Natural killer cell treated with Interleukin-12 subunit alpha and Interleukin-12 subunit beta and Interleukin-15 and Interleukin-18, amount 100 ng/mL, for 72 hours (primary cell): ENCODE measurements around the gene MARK2. TPM values are rescaled to one million over a fixed set of nuclear protein-coding genes. Genes with fewer than 3 reads are reported as not detected.
A peak's percentile ranks its signal among the peaks of the same experiment; 100 is the strongest.
"Not testable (repeated sequence)": the region's sequence is repeated elsewhere in the genome, so short reads cannot be mapped to it uniquely, and the experiment has no call there.

Experiments
- ATAC-seq, 2 donors: fragments of 150-1000 bp; cut with Tn5 transposase in 1 of 2; sonication (Bioruptor Pico), chemical (Tn5 transposase) in 1 of 2; 2 replicates each; pipeline ENCODE4 v1.10.0; 2021
- DNase-seq: peaks from one replicate; pipeline ENCODE4 v3.0.0; 2022; ENCODE audit warnings: low spot score
- H3K27ac Mint-ChIP-seq, 2 donors: 1 replicate in 1 of 2; 2 replicates in 1 of 2; pipeline ENCODE4 v1.8.0; 2022; ENCODE audit warnings: mixed read lengths in 2 of 2, mild to moderate bottlenecking in 1 of 2, moderate library complexity in 1 of 2
- H3K27me3 Mint-ChIP-seq, 2 donors: 1 replicate in 1 of 2; 2 replicates in 1 of 2; pipeline ENCODE4 v1.8.0; 2022; ENCODE audit warnings: mixed read lengths in 2 of 2
- H3K36me3 Mint-ChIP-seq: one replicate; pipeline ENCODE4 v1.8.0; 2022; ENCODE audit warnings: mixed read lengths
- H3K4me1 Mint-ChIP-seq, 2 donors: 1 replicate in 1 of 2; 2 replicates in 1 of 2; pipeline ENCODE4 v1.8.0; 2022; ENCODE audit warnings: low read depth in 2 of 2, mixed read lengths in 2 of 2, mild to moderate bottlenecking in 1 of 2
- H3K4me3 Mint-ChIP-seq: one replicate; pipeline ENCODE4 v1.8.0; 2022; ENCODE audit warnings: mixed read lengths
- H3K9me3 Mint-ChIP-seq: 2 replicates; pipeline ENCODE4 v1.8.0; 2022; ENCODE audit warnings: mixed read lengths
- total RNA-seq, 2 donors: library from RNA; stranded (reverse); gene quantifications; one replicate each; pipeline ENCODE4 v1.2.3, GENCODE V29; 2022

The MARK2 gene
- total RNA-seq, 2 donors from 2014 or later = 54.9 to 68.5 TPM

DNA sequence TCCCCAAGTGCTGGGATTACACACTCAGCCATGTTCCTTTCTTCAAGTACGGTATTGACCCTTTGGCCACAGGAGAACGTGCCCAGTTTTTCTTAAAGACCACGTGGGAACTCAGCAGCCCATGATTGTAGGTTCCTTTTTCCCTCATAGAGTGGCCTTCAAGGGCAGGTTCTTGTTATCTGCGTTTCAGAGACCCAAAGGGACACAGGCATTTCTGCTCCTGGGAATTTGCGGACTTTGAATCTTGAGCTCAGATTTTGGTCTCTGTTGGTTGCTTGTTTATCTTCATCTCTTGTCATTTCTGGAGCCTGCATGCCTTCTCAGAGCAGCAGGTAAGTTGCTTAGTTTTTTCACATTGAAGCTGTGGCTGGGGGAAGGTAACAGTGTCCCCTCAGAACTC lies 12.0 kb downstream of the MARK2 start:
- peak overlapping the region; percentile 86 for H3K4me3 Mint-ChIP-seq
- H3K4me1 Mint-ChIP-seq = peaks cover 47 to 48% of the 10 kb centered on the region in 2 donors
- peaks cover 13% of the 10 kb centered on the region for H3K36me3 Mint-ChIP-seq
- ATAC-seq (no peak), DNase-seq (no peak)
- no peaks in the 10 kb centered on the region for H3K9me3 Mint-ChIP-seq
- no peaks in the 10 kb centered on the region for H3K27me3 Mint-ChIP-seq
- peak overlapping the region; percentile 86 to 88 for H3K27ac Mint-ChIP-seq

DNA sequence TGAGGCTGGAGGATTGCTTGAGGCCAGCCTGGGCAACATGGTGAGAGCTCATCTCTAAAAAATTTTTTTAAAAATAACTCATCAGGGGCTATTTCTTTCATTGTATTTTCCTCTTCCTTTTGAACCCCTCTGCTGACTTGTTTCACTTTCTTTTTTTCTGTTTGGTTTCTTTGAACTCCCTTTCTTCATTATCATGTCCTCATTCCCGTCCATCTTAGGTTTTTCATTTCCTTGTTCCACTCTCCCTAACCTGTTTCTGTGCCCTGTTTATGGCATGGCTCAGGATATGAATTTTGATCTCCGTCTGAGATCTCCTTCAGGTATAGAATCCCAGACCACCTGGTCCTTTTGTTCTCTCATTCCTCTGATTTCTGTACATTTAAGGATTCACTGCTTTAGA lies 12.5 kb downstream of the MARK2 start:
- Mint-ChIP-seq H3K4me3 (peak overlapping the region; percentile 86), H3K27ac (peak overlapping the region; percentile 86 to 88), H3K27me3 (no peaks in the 10 kb centered on the region), H3K36me3 (peaks cover 13% of the 10 kb centered on the region), H3K4me1 (peaks cover 46 to 47% of the 10 kb centered on the region in 2 donors), H3K9me3 (no peaks in the 10 kb centered on the region)
- DNase-seq = no peak
- ATAC-seq = peak; percentile 32 to 48

DNA sequence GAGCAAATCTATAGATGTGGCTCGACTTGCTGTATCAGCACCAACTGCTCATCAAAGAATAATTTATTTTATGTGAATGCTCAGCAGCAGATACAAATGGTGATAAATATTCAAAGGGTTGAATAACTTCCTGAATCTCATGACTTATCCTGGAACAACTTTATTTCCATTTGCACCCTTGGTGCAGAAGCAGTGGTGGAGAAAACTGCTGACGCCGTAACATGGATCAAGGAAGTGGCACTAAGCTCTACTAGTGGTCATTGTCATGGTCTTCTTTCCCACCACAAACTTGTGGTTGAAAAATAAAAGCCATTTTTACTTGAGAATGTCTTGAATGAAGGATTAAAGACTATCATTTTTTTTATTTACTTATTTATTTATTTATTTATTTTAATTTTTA lies 14.6 kb downstream of the MARK2 start:
- DNase-seq (no peak), ATAC-seq (no peak)
- H3K4me3 Mint-ChIP-seq = no peak overlapping the region
- no peaks in the 10 kb centered on the region for H3K9me3 Mint-ChIP-seq
- H3K27me3 Mint-ChIP-seq = no peaks in the 10 kb centered on the region
- peaks cover 13% of the 10 kb centered on the region for H3K36me3 Mint-ChIP-seq
- peaks cover 41 to 46% of the 10 kb centered on the region in 2 donors for H3K4me1 Mint-ChIP-seq
- H3K27ac Mint-ChIP-seq = peak overlapping the region; percentile 86 to 88

DNA sequence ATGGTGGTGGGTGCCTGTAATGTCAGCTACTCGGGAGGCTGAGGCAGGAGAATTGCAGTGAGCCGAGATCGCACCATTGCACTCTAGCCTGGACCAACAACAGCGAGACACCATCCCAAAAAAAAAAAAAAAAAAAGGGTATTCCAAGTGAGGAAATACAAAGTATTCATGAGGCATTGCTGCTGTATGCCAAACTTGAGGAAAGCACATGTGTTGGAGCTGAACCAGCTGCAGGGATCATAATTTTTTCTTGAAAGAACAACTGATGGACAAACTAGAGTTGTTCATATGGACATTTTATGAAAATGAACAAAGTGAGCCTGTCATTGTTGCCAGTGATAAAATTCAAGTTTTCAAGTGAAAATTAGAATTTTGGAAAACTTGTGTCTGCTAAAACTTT lies 15.8 kb downstream of the MARK2 start:
- no peaks in the 10 kb centered on the region for H3K27me3 Mint-ChIP-seq
- no peaks in the 10 kb centered on the region for H3K9me3 Mint-ChIP-seq
- H3K4me3 Mint-ChIP-seq = no peak overlapping the region
- DNase-seq (no peak), ATAC-seq (no peak)
- peaks cover 13% of the 10 kb centered on the region for H3K36me3 Mint-ChIP-seq
- H3K27ac Mint-ChIP-seq = peak overlapping the region; percentile 60 to 74
- peaks cover 41 to 44% of the 10 kb centered on the region in 2 donors for H3K4me1 Mint-ChIP-seq

DNA sequence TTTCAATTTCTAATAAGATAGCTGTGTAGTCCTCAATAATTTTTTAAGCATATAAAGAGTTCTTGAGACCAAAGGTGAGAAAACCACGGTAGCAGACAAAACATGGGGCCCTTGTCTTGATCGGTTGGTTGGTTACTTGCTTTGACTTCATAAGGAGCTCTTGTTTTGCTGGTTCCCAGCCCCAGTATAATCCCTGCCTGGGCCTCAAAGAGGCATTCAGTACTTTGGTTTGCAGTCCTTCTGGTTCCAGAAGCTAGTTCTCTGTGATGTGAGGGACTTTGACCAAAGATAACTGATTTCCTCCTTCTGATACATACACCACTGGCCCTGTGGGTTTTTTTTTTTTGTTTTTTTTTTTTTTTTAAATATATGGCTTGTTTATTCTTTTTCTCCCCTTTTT lies 17.1 kb downstream of the MARK2 start:
- DNase-seq (no peak), ATAC-seq (peak in 1 of 2 donors; percentile 31)
- Mint-ChIP-seq H3K9me3 (no peaks in the 10 kb centered on the region), H3K4me3 (peak overlapping the region; percentile 30), H3K27me3 (no peaks in the 10 kb centered on the region), H3K27ac (peak overlapping the region; percentile 27 to 60), H3K4me1 (peaks cover 34 to 40% of the 10 kb centered on the region in 2 donors), H3K36me3 (peaks cover 7% of the 10 kb centered on the region)

DNA sequence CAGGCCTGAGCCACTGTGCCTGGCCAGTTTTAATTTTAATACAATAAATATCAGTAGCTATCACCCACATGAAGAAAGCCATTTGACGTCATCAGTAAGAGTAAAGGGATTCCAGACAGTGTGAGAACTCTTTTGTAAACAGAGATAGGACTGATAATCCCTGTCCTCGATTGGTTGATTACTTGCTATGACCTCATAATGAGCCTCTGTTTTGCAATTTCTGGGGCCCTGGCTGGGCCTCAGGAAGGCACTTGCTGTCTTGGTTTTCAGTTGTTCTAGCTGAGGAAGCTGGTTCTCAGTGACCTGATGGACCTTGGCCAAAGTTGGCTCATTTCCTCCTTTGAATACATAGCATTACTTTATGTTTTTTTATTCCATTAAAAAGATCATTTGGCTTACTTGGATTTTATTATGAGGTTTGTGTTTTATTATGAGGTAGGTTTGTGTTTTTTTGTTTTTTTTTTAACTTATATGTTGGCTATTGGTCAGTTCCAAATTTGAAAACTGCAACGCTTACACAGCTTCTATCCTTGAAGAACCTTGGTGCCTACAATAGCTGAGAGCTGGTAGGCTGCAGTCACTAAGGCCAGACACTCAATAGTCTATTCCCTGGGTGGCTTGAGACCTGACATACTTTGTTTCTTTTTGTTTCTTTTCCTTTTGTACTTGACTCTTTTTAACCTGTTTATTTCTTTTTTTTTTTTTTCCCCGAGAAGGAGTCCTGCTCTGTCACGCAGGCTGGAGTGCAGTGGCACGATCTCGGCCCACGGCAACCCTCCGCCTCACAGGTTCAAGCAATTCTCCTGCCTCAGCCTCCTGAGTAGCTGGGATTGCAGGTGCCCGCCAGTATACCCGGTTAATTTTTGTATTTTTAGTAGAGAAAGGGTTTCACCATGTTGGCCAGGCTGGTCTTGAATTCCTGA lies 20.0 kb downstream of the MARK2 start:
- DNase-seq (no peak), ATAC-seq (peak; percentile 53 to 62)
- peak overlapping the region; percentile 73 to 80 for H3K27ac Mint-ChIP-seq
- peak overlapping the region; percentile 22 for H3K4me3 Mint-ChIP-seq
- H3K4me1 Mint-ChIP-seq = peaks cover 30 to 39% of the 10 kb centered on the region in 2 donors
- no peaks in the 10 kb centered on the region for H3K9me3 Mint-ChIP-seq
- no peaks in the 10 kb centered on the region for H3K27me3 Mint-ChIP-seq
- H3K36me3 Mint-ChIP-seq = peaks cover 5% of the 10 kb centered on the region

DNA sequence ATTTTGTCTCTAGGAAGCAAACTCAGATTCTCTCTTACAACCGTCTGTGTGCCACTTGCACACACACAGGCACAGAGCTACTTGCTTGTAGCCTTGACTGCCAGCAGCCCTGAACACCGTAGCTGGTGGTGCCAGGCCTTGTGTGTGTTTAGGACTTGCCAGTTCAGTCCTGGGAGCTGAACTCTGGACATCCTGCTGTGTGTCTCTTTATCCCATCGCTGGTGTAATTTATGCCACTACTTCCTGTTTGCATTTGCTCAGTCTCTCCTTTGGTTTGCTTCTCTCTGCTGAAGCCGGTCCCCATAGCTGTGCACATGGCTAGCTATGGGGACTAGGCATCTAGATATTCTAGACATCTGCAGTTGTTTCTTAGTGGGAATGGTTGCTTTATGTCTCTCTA lies 24.0 kb downstream of the MARK2 start:
- no peaks in the 10 kb centered on the region for H3K27me3 Mint-ChIP-seq
- DNase-seq (no peak), ATAC-seq (no peak)
- peaks cover 5% of the 10 kb centered on the region for H3K36me3 Mint-ChIP-seq
- H3K9me3 Mint-ChIP-seq = no peaks in the 10 kb centered on the region
- H3K27ac Mint-ChIP-seq = peak overlapping the region; percentile 72 to 82
- H3K4me3 Mint-ChIP-seq = no peak overlapping the region
- H3K4me1 Mint-ChIP-seq = peaks cover 43 to 56% of the 10 kb centered on the region in 2 donors

DNA sequence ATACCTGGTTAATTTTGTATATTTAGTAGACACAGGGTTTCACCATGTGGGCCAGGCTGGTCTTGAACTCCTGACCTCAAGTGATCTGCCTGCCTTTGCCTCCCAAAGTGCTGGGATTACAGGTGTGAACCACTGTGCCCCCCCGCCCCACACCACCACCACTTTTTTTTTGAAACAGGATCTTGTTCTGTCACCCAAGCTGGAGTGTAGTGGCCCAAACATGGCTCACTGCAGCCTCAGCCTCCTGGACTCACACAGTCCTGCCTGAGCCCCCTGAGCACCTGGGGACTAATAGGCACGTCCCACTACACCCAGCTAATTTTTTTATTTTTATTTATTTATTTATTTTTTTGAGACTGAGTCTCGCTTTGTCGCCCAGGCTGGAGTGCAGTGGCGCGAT lies 24.7 kb downstream of the MARK2 start:
- ATAC-seq, H3K4me3 Mint-ChIP-seq, H3K36me3 Mint-ChIP-seq, DNase-seq, H3K9me3 Mint-ChIP-seq, H3K27me3 Mint-ChIP-seq: not testable (repeated sequence)
- Mint-ChIP-seq H3K27ac (peak overlapping the region in 1 of 2 donors; percentile 82), H3K4me1 (peaks cover 49 to 58% of the 10 kb centered on the region in 2 donors)

DNA sequence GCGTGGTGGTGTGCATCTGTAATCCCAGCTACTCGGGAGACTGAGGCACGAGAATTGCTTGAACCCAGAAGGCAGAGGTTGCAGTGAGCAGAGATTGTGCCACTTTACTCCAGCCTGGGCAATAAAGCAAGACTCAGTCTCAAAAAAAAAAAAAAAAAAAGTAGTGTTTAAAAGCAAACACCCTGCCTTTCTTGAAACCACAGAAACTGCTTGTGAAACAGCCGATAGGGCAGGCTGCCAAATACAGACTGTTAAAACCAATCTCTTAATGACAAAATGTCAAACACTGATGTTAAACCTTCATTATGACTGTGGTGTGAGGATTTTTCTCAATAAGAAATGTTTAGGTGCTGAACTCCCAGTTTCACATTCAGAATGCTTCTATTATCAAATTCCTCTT lies 27.3 kb downstream of the MARK2 start:
- ATAC-seq = peak; percentile 89 to 93
- Mint-ChIP-seq H3K9me3 (no peaks in the 10 kb centered on the region), H3K4me1 (peaks cover 71 to 74% of the 10 kb centered on the region in 2 donors), H3K4me3 (peak overlapping the region; percentile 89), H3K36me3 (peaks cover 5% of the 10 kb centered on the region), H3K27ac (peak overlapping the region; percentile 84 to 87), H3K27me3 (no peaks in the 10 kb centered on the region)
- DNase-seq = peak; percentile 90

DNA sequence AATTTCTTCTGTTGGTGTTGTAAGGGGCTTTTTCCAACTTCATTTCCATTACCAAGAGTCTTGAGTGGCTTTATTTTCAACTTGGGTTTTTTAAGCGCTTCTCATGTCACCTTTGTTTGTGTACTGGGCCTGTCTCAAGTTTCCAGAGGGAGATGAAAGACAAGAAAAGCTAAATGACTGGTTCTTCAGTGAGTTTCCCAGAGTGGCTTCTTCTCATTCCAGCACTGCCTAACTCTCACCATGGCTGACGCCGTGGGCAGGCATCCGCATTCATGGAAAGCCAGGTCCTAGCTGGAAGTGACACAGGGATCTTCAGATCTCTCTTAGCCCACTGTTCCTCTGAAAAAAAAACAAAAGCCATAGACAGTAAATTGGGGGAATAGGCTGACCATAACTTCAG lies 28.6 kb downstream of the MARK2 start:
- peaks cover 74 to 78% of the 10 kb centered on the region in 2 donors for H3K4me1 Mint-ChIP-seq
- H3K9me3 Mint-ChIP-seq = no peaks in the 10 kb centered on the region
- peaks cover 3% of the 10 kb centered on the region for H3K36me3 Mint-ChIP-seq
- ATAC-seq (no peak), DNase-seq (no peak)
- no peaks in the 10 kb centered on the region for H3K27me3 Mint-ChIP-seq
- H3K27ac Mint-ChIP-seq = peak overlapping the region; percentile 84 to 87
- H3K4me3 Mint-ChIP-seq = peak overlapping the region; percentile 89

DNA sequence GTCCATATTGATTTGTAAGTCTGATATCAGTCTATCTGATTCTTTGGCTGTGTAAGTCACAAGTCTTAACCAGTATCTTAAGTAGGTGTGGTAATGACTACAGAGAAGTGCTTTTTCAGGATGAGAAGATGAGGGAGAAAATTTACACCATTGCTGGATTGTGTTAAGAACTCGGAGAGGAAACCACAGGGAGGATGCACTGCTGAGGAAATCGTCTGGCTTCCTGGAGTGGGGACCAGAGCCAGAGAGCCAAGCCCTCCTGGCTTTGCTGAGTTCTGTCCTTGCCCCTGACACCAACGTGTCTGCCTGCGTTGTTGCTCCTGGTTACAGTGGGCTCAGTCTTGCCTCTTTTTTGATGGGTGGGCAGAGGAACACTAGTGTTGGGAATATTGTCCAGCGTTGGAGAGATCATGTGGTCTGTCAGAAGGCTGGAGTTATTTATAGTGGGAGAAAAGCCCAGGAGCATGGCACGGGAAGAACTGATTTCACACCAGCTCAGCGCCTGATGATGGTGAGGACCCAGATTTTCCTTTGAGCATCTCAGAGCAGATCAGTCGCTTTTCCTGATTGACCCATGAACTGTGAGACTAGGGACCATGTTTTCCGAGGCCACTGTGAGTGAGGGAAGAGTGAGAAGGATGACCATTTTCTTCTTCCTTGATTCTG lies 29.6 kb downstream of the MARK2 start:
- H3K4me3 Mint-ChIP-seq = peak overlapping the region; percentile 91
- H3K9me3 Mint-ChIP-seq = no peaks in the 10 kb centered on the region
- peak overlapping the region; percentile 84 to 87 for H3K27ac Mint-ChIP-seq
- H3K36me3 Mint-ChIP-seq = no peaks in the 10 kb centered on the region
- peaks cover 74 to 79% of the 10 kb centered on the region in 2 donors for H3K4me1 Mint-ChIP-seq
- H3K27me3 Mint-ChIP-seq = no peaks in the 10 kb centered on the region
- DNase-seq (no peak), ATAC-seq (no peak)

DNA sequence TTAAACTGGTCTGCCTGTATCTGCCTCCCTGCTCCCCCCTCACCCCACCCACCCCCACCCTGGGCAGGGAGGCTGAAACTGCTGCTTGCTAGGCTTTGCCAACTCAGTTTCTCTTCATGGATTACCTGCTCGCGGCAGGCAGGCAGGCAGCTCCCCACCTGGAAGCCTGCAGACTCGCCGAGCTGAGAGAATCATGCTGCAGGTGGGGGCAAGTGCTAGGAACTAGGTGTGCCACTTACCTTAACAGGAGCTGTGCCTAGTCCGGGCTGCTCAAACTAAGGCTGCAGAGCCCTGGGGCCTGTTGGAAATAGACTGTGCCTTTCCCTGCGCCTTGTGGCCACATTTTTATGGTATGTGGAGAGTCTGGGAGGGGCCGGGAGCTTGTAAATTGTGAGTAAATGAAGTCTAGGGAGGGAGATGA lies 30.3 kb downstream of the MARK2 start:
- ATAC-seq (no peak), DNase-seq (no peak)
- Mint-ChIP-seq H3K9me3 (no peaks in the 10 kb centered on the region), H3K36me3 (no peaks in the 10 kb centered on the region), H3K4me3 (peak overlapping the region; percentile 91), H3K27me3 (no peaks in the 10 kb centered on the region), H3K27ac (peak overlapping the region; percentile 73 to 84), H3K4me1 (peaks cover 78 to 83% of the 10 kb centered on the region in 2 donors)

DNA sequence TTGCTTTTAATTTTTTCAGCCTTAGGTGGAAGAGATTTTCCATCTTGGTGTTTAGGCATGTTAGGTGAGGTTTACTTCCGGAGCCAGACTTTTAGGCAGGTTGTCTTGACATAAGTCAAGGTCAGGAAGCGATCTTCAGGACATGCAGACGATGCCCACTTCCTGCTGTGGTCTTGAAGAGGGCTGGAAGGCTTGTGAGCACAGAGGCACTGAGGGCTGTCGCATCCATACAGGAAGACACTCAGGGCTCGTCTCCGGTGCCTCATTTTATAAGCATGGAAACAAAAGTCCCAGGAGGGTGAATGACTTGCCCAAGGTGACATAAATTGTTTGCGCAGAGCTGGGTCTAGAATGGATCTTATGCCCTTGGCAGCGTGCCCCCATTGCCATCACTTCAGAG lies 30.8 kb downstream of the MARK2 start:
- H3K4me3 Mint-ChIP-seq = peak overlapping the region; percentile 91
- DNase-seq (peak; percentile 63), ATAC-seq (peak in 1 of 2 donors; percentile 28)
- H3K9me3 Mint-ChIP-seq = no peaks in the 10 kb centered on the region
- peaks cover 83 to 88% of the 10 kb centered on the region in 2 donors for H3K4me1 Mint-ChIP-seq
- H3K36me3 Mint-ChIP-seq = no peaks in the 10 kb centered on the region
- H3K27ac Mint-ChIP-seq = peak overlapping the region; percentile 73 to 84
- no peaks in the 10 kb centered on the region for H3K27me3 Mint-ChIP-seq
